Measurements from ENCODE around the gene MICAL2.

Gene MICAL2

DNA sequence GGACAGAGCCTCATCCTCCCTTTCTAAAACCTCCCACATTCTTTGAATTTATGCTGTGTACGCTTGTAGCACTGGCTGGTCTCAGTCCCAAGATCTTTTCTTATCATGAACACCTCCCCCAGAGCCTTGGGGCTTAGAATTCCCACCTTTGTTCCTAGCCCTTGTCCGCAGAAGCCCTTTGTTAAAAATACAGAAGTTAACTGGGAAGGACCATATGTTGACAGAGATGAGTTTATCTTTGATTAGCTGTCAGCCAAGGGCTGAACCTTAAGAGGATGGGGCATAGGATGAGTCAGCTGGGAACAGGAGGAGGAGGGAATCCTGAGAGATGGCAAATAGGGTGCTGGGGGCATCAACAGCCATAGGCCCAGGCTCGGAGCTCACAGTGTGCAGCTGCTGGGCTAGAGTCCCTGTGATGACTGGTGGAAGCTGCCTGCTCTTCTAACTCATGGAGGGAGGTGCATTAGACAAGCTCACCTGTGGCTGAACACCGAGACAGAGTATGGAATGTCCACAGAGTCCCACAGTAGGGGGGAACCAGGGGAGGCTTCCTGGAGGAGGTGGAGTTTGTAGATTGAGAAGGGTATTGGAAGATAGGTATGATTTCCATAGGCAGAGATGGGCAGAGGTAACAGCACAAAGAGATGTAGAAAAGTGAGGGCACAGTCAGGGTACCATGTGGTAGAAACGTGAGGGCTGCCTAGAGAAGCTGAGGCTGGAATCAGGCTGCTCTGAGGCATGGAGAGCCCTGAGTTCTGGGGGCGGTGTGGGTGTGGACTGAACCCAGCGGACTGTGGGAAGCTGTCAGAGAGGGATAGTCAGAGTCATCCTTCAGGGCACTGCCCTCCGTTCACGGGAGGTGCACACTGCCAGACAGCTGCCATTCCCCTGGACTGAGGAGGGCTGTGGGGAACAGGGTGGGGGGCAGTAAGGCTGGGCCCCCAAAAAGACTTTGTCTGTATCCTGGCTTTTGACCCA, 9.9 kb downstream of the MICAL2 start:
- DNase-seq = no peak

GRCh38 chr11:12121011-12121410, 10.6 kb downstream of the MICAL2 start:
- DNase-seq = no peak

- DNase-seq = no peak
These were observed 11.1 kb downstream of the MICAL2 start for GRCh38 chr11:12121517-12121916.

GRCh38 chr11:12122083-12122482, 11.7 kb downstream of the MICAL2 start:
- no peak for DNase-seq

GRCh38 chr11:12123273-12123672, 12.9 kb downstream of the MICAL2 start:
- DNase-seq = no peak

DNA sequence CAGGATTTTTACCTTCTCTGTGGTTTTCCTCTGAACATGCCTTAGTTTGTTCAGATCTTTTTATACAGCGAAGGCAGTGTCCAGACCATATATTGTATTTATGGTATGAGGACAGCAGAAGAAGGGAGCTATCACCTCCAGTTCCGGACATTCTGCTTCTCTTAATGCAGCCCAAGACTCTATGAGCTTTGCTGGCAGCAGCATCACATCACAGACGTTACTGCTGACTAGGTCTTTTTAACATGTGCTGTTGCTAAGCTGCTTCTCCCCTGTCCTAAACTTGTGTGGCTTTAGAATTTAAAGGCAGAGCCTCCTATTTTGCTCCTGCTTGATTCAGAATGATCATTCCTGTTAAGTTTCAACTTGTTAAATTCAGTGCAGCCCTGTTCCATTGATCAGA, 13.4 kb downstream of the MICAL2 start:
- DNase-seq = no peak

DNA sequence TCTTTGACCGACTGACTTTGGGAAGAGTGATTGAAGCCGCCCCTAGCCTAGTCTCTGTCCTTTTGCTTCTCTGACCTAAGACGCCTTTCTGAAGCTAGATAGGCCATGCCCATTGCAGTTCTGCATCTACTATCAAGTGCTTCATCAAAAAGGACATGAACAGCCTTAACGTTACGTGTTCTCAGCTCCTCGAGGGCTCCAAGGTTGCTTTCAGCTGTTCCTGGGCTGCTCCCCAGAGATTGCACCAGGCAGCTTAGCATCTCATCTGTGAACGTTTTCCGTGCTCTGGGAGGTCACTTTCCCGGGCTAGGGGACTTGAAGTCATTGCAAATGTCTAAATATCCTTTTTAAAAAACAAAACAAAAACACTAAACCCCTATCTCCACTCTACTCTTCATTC, 13.9 kb downstream of the MICAL2 start:
- no peak for DNase-seq

DNA sequence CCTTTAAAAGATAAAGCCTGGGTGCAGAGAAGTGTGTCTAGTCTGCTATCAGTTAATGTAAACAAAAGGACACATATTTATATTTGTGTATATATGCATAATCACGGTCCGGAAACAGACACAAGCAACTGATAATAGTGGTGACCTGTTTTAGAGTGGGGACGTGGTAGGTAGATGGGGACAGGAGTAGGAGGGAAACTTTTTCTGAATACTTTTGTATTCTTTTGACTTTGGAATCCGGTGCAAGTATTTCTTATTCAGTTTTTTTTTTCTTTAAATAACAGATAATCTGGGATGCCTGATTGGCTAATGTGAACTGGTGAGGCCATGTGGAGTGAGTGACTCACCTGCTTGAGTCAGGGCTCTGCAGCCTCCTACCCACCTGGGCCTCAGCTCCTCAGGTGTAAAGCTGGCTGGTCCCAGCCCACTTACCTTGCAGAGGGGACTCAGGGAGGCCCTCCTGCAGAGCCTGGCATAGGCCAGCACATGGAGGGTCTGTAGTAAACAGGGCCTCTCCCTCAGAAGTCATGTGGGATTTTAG, 15.3 kb downstream of the MICAL2 start:
- no peak for DNase-seq

- DNase-seq = no peak
These were observed 16.1 kb downstream of the MICAL2 start for GRCh38 chr11:12126344-12127019.

DNA sequence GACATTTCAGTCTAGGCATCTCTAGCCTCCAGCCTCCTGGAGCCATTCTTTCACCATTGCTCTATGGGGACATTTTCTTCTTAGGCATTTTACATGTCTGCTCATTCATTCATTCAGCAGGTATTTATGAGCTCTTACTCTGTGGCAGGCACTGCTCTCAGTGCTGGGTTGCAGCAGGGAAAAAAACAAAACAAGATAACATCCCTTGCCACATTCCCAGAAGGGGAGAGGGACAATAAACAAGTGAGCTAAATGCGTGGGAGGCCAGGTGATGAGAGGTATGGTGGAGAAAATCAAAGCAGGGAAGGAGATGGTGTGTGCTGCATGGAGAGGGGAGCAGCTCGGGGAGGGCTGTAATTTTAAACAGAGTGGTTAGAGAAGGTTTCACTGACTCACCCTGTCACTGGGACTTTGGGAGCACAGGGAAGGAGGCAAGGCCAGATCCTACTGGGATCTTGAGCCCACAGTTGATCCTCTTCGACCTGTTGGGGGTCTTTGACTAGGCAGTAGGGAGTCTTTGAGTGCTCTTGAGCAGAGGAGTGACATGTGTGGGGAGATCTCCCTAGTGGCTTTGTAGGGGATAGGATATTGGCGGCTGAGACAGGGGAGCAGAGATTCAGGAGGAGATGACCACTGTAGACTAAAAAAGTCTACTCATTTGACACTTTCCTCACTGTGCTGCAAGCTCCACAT, 17.0 kb downstream of the MICAL2 start:
- no peak for DNase-seq

GRCh38 chr11:12128301-12128751, 17.9 kb downstream of the MICAL2 start:
- no peak for DNase-seq

- DNase-seq = no peak
These were observed 18.8 kb downstream of the MICAL2 start for GRCh38 chr11:12129227-12129626.

DNA sequence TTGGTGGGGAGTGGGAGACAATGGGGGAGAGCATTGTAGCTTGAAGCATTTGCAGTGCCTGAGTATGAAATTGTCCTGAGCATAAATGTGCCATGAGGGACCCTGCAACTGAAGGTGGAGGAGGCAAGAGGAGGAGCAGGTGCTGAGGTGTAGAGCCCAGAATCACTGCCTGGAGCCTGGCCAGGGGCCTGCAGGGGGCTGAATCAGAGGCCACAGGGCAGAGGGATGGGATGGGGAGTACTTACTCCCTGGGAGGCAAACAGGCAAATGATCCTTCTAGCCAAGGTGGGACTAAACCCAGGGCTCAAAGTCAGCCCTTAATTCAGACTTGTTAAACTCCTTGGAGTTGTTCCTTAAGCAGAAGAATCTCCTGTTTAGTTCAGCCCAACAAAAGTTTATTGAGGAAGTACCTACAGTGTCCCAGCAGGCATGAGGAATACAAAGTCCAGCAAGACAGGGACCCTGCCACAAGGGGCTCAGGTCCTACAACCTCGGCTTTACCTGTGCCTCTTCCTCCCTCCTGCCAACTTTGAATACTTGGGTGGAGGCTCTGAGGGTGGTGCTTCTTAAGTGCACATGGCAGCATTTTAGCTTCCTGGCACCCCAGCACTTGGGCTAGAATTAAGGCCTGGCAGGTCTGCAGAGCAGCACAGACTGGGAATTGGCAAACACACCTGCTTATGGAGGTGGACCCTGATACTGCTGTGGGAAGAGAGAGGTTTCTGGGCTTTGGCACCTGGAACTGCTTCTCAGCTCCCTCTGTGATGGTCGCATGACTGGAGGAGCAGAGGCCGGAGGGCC, 20.0 kb downstream of the MICAL2 start:
- DNase-seq = no peak

DNA sequence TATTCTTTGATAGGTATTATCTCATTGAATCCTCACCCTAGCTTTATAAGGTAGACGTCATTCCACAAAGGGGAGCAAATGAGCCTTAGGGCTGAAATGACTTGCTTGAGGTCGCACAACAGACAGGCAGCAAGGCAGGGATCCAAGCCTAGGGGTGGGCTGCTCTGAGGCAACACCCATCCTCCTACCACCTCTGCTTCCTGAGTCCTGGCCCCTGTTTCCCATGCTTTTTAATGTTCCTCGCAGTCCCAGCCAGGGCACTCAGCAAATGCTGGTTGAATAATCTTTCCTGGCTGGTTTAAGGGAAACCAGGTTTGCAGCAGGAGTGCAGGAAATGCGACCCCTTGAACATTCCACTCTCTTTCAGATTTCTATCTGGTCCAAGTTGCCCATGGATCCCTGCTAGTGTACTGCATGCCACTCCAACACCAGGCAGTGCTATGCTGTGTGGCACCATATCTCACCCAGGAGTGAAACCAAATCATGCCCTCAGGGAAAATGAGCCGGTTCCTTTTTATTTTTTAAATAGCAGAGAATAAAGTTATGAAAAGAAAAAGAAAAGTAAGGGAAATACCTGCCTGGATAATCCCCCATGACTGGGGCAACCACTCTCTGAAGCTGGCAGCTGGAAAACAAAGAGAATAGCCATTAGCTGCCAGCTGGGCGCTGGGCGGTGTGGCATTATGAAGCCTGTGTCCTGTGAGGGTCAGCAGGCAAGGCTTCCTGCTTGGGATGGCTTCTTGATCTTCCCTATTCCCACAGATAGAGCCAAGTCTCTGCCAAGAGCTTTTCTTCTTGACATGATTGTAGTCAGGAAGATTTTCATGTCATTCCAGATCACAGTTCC, 21.8 kb downstream of the MICAL2 start:
- DNase-seq = no peak

DNA sequence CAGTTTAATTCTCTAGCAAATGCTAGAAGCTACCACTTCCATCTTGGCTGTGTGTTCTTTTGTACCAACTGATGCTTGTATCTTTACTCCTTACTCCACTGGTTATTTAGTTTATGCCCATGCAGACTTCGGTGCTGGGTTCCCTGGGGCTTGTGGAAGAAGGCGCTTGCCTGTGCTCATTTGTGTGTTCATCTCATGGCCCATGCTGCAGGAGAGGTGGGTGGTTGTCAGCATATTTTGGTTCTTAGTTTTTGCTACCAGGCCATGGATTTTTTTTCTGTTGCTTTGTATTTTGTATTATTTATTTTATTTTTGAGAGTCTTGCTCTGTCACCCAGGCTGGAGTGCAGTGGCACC, 22.4 kb downstream of the MICAL2 start:
- DNase-seq = no peak

DNA sequence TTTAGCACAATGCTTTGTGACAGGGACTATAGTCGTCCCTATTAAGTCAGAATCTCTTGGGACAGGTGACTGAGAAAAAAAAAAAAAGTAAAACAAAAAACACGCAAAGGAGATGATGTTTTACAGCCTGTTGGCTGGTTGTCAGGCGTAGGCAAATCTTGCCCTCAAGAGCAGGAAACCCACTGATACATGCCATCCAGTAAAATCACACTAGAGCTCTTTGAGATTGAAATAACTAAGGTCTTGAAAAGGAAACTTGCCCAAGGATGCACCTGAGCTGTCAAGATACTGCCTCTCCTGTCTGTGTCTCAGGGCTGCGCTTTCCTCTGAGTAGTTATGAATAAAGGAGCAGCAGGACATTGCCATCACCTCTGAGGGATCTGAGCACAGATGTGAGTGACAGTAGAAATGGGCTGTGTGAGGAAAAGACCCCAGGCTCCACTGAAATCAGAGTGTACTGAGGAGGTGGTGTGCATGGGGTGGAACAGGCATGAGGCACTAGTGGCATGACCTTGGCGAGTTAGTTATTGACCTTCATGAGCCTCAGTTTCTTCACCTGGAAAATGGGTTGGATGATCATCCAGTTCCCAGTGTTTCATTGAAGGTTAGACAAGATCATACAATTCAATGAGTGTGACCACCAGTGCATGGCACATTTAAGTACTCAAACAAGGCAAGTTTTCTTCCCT, 23.3 kb downstream of the MICAL2 start:
- DNase-seq = no peak

DNA sequence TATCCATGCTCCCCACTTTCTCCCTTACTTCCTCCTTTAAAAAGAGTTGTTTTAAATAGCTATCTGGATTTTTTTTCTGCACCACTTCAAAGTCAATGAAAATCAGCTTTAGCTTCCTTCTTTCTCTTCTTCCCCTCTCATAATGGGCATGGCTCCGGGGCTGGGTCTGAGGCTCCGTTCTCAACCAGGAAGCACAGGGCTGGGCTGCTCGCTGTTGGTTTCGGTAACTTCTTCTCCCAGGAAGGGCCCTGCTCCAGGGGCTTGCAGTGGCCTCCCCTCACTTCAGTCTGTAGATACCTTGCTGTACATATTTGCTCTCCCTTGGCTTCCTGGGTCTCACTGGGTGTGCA, 23.8 kb downstream of the MICAL2 start:
- no peak for DNase-seq

DNA sequence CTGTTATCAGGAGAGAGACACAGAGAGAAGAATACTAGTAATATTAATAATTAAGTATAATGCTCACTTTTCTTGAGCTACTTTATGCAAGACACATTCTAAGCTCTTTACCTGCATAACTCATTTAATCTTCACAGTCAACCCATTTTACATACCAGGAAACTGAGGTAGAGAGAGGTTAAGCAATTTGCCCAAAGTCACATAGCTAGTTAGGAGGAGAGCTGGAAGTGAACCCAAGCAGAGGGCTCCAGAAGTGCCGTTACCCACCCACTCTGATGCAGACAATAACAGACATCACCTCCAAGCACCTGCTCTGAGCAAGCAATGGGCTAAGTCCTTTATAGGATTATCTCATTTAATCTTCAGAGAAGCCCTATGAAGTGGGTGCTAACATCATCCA, 24.8 kb downstream of the MICAL2 start:
- DNase-seq = no peak

DNA sequence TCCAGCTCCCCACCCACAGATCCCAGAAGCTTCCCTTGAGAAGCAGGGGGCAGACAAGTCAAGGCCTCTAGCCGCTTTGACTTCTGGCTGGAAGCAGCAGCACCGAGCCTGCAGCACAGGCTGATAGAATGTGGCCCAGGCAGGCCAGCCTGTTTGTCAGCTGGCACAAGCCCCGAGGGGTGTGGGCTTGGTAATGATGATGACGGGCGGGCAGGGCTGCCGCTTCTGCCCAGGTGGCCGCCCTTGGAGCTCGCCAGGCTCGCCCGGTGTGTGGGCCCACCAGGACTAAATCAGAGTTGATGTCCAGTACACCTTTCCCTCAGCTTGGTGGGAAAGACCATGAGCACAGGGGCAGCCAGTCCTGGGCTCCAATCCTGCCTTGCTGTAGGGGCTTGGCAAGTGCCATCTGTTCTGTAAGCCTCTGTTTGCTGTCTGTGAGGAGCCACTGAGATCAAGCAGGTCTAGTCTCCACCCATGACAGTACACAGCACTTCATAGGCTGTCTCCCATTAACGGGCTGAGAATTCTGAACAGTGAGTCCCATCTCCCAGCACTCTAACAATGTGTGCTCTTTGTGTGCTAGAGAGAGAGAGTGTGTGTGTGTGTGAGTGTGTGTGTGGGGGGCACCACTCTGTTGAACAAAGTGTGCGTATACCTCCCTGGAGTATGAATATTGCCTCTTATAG, 26.8 kb downstream of the MICAL2 start:
- no peak for DNase-seq

Data from stimulated activated CD4-positive, alpha-beta T cell treated with anti-CD3 and anti-CD28 coated beads, Interleukin-2, amount 100 ng/mL, for 24 hours (primary cell).